K562 (cell line): Measurements from ENCODE around the gene CHGA. TPM values are rescaled to one million over a fixed set of nuclear protein-coding genes. Genes with fewer than 3 reads are reported as not detected.

Experiments
- ATAC-seq: fragments of 200-7000 bp; cut with Tn5 transposase; 3 replicates; pipeline ENCODE4 v1.9.1; 2020; ENCODE audit warnings: moderate library complexity
- BruUV-seq: library from RNA; stranded (reverse); fragments of 400-500 nt; replicated peaks from 2 replicates; lab custom pipeline; 2021; lab: Mats Ljungman, UMichigan
- CTCF ChIA-PET: fragments of 300-600 bp; formaldehyde crosslinking; extraction: SDS; loops from one replicate; lab custom pipeline; 2021; ENCODE audit warnings: low intra/inter-chr PET ratio; lab: Yijun Ruan, JAX
- POLR2A ChIA-PET: fragments of 300-600, 350-650 bp; sonication (Branson Sonifier 250); formaldehyde crosslinking; extraction: SDS; loops from one replicate; lab custom pipeline; 2021; ENCODE audit warnings: antibody characterized with exemption, inconsistent platforms; lab: Yijun Ruan, JAX
- DNase-seq, 4 experiments: peaks; one replicate each; pipeline versions ENCODE4 v3.0.0 to v3.0.0-alpha.2; 2011 to 2018; ENCODE audit warnings: low spot score in 3 of 4, mixed read lengths in 3 of 4; ENCODE audit errors: extremely low read depth in 1 of 4
- FAIRE-seq: peaks from 2 replicates; lab custom pipeline; 2011; peaks lifted over from hg19 to GRCh38; lab: Jason Lieb, UNC
- H2AFZ ChIP-seq: 2 replicates; pipeline ENCODE4 v1.6.0; 2011; ENCODE audit warnings: low read depth, low read length, control low read depth, inconsistent platforms
- H3K27ac ChIP-seq: fragments of 200-600 bp; 3 replicates; pipeline ENCODE4 v1.8.0; 2011; ENCODE audit warnings: low read depth, mild to moderate bottlenecking, control low read depth, inconsistent platforms, low read length, moderate library complexity, mixed read lengths; ENCODE audit errors: extremely low read depth
- H3K27me3 ChIP-seq, 2 experiments: fragments of 300-600 bp in 1 of 2; 2 replicates in 1 of 2; 3 replicates in 1 of 2; pipeline versions ENCODE4 v1.6.0 to v1.8.0; 2011; ENCODE audit warnings: inconsistent platforms in 2 of 2, low read length in 2 of 2, mild to moderate bottlenecking in 1 of 2, mixed read lengths in 1 of 2, moderate library complexity in 1 of 2; ENCODE audit not compliant: control insufficient read depth in 2 of 2, insufficient read depth in 2 of 2
- H3K36me3 ChIP-seq: fragments of 300-600 bp; 3 replicates; pipeline ENCODE4 v1.8.0; 2011; ENCODE audit warnings: mild to moderate bottlenecking, low read length, inconsistent platforms; ENCODE audit not compliant: control insufficient read depth, insufficient read depth
- H3K4me1 ChIP-seq, 2 experiments: fragments of 200-600 bp in 1 of 2; replicated peaks in 1 of 2; 2 replicates in 1 of 2; 3 replicates in 1 of 2; pipeline versions ENCODE4 v1.5.1 to v1.8.0; 2011; ENCODE audit warnings: inconsistent platforms in 2 of 2, low read length in 2 of 2, mild to moderate bottlenecking in 1 of 2, mixed read lengths in 1 of 2, moderate library complexity in 1 of 2; ENCODE audit not compliant: control insufficient read depth in 2 of 2, insufficient read depth in 2 of 2
- H3K4me2 ChIP-seq: 2 replicates; pipeline ENCODE4 v1.6.1; 2011; ENCODE audit warnings: low read length, control low read depth, inconsistent platforms, mixed read lengths; ENCODE audit not compliant: insufficient read depth
- H3K4me3 ChIP-seq: fragments of 200-600 bp; sonication (generic), shearing (Covaris generic); 2 replicates; pipeline ENCODE4 v1.5.1; 2016; ENCODE audit warnings: control low read depth, inconsistent platforms
- H3K79me2 ChIP-seq: fragments of 200-600 bp; 3 replicates; pipeline ENCODE4 v1.8.0; 2011; ENCODE audit warnings: low read length, inconsistent platforms; ENCODE audit not compliant: control insufficient read depth, insufficient read depth
- H3K9ac ChIP-seq, 2 experiments: 2 replicates each; pipeline versions ENCODE4 v1.6.0 to v1.6.1; 2011; ENCODE audit warnings: low read depth in 2 of 2, low read length in 2 of 2, control low read depth in 1 of 2, inconsistent platforms in 1 of 2, mild to moderate bottlenecking in 1 of 2, mixed read lengths in 1 of 2; ENCODE audit not compliant: insufficient read depth in 1 of 2
- H3K9me1 ChIP-seq: one replicate; pipeline ENCODE4 v1.6.0; 2011; ENCODE audit warnings: inconsistent platforms, mild to moderate bottlenecking, low read length, moderate library complexity; ENCODE audit not compliant: control insufficient read depth, insufficient read depth
- H3K9me3 ChIP-seq: replicated peaks from 2 replicates; pipeline ENCODE4 v1.5.1; 2011; ENCODE audit warnings: low read depth, low read length, inconsistent platforms; ENCODE audit not compliant: control insufficient read depth, insufficient read depth
- H4K20me1 ChIP-seq: replicated peaks from 2 replicates; pipeline ENCODE4 v1.6.1; 2011; ENCODE audit warnings: low read length, inconsistent platforms, mixed read lengths; ENCODE audit not compliant: control insufficient read depth, insufficient read depth
- BACH1 ChIP-seq: fragments of 200-800 bp; sonication (Bioruptor generic); IDR thresholded peaks from 2 replicates; pipeline ENCODE4 v1.6.1; 2016; ENCODE audit warnings: missing genetic modification characterization, missing compliant biosample characterization
- CEBPB ChIP-seq: fragments of 450-650 bp; IDR thresholded peaks from 2 replicates; pipeline ENCODE4 v1.6.1; 2016; ENCODE audit warnings: missing genetic modification characterization, missing compliant biosample characterization
- FOXJ3 ChIP-seq: sonication (generic); formaldehyde crosslinking; IDR thresholded peaks from 2 replicates; pipeline ENCODE4 v1.4.0; 2020; ENCODE audit warnings: mild to moderate bottlenecking, missing genetic modification reagents
- GABPB2 ChIP-seq: fragments of 250-450 bp; sonication (Bioruptor Pico); conservative IDR thresholded peaks from 2 replicates; pipeline ENCODE4 v1.5.1; 2021; ENCODE audit warnings: mild to moderate bottlenecking
- HEY1 ChIP-seq: fragments of 250-450 bp; sonication (Bioruptor Pico); IDR thresholded peaks from 2 replicates; pipeline ENCODE4 v1.5.0; 2020; ENCODE audit warnings: mild to moderate bottlenecking, moderate library complexity, borderline replicate concordance
- KLF16 ChIP-seq: IDR thresholded peaks from 2 replicates; pipeline ENCODE4 v1.6.1; 2016; ENCODE audit warnings: antibody characterized with exemption
- MAFG ChIP-seq: fragments of 450-650 bp; conservative IDR thresholded peaks from 2 replicates; pipeline ENCODE4 v1.6.1; 2016; ENCODE audit warnings: missing genetic modification characterization, missing compliant biosample characterization
- MAFK ChIP-seq: IDR thresholded peaks from 2 replicates; pipeline ENCODE4 v1.6.1; 2011; ENCODE audit warnings: low read length, improper control_type of control experiment
- NCOA2 ChIP-seq, 2 experiments: fragments of 450-650 bp; IDR thresholded peaks; 2 replicates each; pipeline ENCODE4 v1.6.1; 2018; ENCODE audit warnings: mild to moderate bottlenecking in 2 of 2, moderate library complexity in 1 of 2; ENCODE audit not compliant: partially characterized antibody in 2 of 2
- SAFB ChIP-seq: fragments of 200-400 bp; formaldehyde crosslinking; IDR thresholded peaks from 2 replicates; pipeline ENCODE4 v1.6.1; 2017; ENCODE audit warnings: low read depth, low read length, borderline replicate concordance
- SMARCA5 ChIP-seq: fragments of 450-650 bp; IDR thresholded peaks from 2 replicates; pipeline ENCODE4 v1.6.1; 2016
- STAT5B ChIP-seq: fragments of 250-450 bp; sonication (Bioruptor Pico); IDR thresholded peaks from 2 replicates; pipeline ENCODE4 v1.8.0; 2021; ENCODE audit warnings: mild to moderate bottlenecking, inconsistent platforms
- ZNF3 ChIP-seq: fragments of 250-450 bp; sonication (Bioruptor Pico); IDR thresholded peaks from 2 replicates; pipeline ENCODE4 v1.5.0; 2021; ENCODE audit warnings: mild to moderate bottlenecking, moderate library complexity
- WGBS: fragments of 100-300 bp; shearing (Covaris generic); methylation state at CpG from one replicate; pipeline ENCODE4 v1.1.6; 2016; ENCODE audit warnings: low coverage, mixed read lengths; ENCODE audit not compliant: insufficient coverage; ENCODE audit errors: missing lambda C conversion rate; 5-methylcytosine and 5-hydroxymethylcytosine counted together
- in situ Hi-C: fragments of 300-500 bp; cut with MboI; formaldehyde crosslinking; loops from 4 replicates; pipeline ENCODE4 v1.15.0; 2018; ENCODE audit warnings: inconsistent platforms, mixed read lengths
- intact Hi-C: fragments of 100-400 bp; cut with micrococcal nuclease; formaldehyde crosslinking; loops from 2 replicates; pipeline ENCODE4 v1.14.2; 2022
- polyA plus RNA-seq, 8 experiments: library from polyadenylated mRNA; depleted of rRNA in 4 of 8; stranded (reverse) in 5 of 8; unstranded in 3 of 8; fragments of >200 nt; fragmentation: Nextera tagmentation in 2 of 8; fragmentation: Illumina TruSeq in 1 of 8; extraction: Ambion mirVana in 2 of 8; extraction: Trizol in 1 of 8; gene quantifications; 2 replicates each; pipeline versions ENCODE4 v1.2.1 to v1.2.3, GENCODE V29; 2011 to 2014; ENCODE audit warnings: inconsistent platforms in 1 of 8, missing spikeins in 1 of 8
- total RNA-seq, 7 experiments: library from RNA; depleted of rRNA in 6 of 7; stranded (reverse); fragments of >200 nt in 6 of 7; fragmentation: Illumina TruSeq in 2 of 7; extraction: Trizol in 2 of 7; gene quantifications; 2 replicates each; pipeline versions ENCODE4 v1.2.1 to v1.2.3, GENCODE V29; 2011 to 2021; ENCODE audit warnings: low replicate concordance in 1 of 7
- TF ChIP-seq, protein P1 (sequence below): fragments of 450-650 bp; IDR thresholded peaks from 2 replicates; pipeline ENCODE4 v1.6.1; 2018; ENCODE audit not compliant: partially characterized antibody
- TF ChIP-seq, protein P2 (sequence below): fragments of 450-650 bp; formaldehyde crosslinking; IDR thresholded peaks from 2 replicates; pipeline ENCODE4 v1.4.0; 2020; ENCODE audit warnings: mild to moderate bottlenecking, moderate library complexity
- TF ChIP-seq, protein P3 (sequence below): fragments of 450-650 bp; formaldehyde crosslinking; IDR thresholded peaks from 2 replicates; pipeline ENCODE4 v1.4.0; 2020; ENCODE audit warnings: mild to moderate bottlenecking, moderate library complexity

Gene CHGA
- total and polyA plus RNA-seq, 9 of the 15 experiments (the other 6 are each of a cell fraction or from before 2014, with no cell fraction given), result not detected

DNA sequence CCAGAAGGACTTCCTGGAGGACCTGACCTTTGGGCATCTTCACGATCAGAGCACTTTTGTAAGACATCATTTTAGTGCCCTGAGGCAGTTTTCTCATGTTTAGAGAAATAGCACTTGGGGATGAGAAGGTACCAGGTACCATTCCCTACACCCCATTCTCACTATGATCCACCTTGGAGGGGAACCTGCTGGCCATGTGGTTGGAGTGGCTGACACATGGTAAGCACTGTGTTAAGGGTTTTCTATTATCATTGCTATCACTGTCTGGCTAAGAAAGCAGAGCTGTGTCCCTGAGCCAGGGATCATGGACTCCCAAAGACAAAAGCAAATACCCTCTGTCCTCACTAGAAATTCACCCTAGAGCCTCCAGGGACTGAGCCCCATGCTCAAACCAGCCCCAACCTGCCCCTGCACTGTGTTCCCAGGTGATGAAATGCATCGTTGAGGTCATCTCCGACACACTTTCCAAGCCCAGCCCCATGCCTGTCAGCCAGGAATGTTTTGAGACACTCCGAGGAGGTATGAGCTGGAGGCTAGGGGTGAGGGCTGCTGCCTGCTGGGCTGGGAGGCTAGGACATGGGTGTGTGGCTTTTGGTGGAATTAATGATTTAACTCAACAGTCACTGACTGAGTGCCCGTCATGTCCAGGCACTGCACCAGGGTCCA is 3.4 kb downstream of the CHGA start (continued):
- no peak for TF ChIP-seq ZNF3 (CRISPR knock-in tag)
- TF ChIP-seq GABPB2 (CRISPR knock-in tag), result no peak
- TF ChIP-seq STAT5B (CRISPR knock-in tag), result no peak
- TF ChIP-seq HEY1 (CRISPR knock-in tag), result no peak
- TF ChIP-seq FOXJ3, result no peak

DNA sequence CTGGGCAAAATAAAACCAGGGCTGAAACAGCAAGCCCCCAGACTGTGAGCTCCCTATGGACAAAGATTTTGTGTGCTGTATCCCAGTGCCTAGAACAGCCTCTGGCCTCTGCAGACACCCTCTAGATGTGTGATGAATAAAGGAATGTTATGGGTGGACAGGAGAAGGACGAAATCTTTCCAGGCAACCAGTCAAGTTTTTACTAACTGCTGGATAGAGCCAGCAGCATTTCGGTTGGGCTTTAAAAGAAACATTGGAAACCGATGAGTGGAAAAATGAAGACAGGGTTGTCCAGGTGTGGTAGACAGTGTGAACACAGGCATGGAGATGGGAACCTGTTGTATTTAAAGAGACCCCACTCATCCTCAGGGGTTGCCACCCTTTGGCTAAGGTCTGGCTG is 4.0 kb downstream of the CHGA start:
- DNase-seq (no peak), FAIRE-seq (no peak), ATAC-seq (no peak)
- Histone ChIP-seq H3K9ac (no peak overlapping the region), H3K79me2 (no peaks in the 10 kb centered on the region), H3K9me3 (no peaks in the 10 kb centered on the region), H4K20me1 (no peaks in the 10 kb centered on the region; the same call in 1 of the 2 replicates), H3K36me3 (no peaks in the 10 kb centered on the region), H3K4me3 (no peak overlapping the region), H3K27me3 (peaks cover 0 to 6% of the 10 kb centered on the region in 2 experiments; a peak in 1 of 5 replicates), H3K4me1 (peaks cover 0 to 7% of the 10 kb centered on the region in 2 experiments; a peak in 1 of 5 replicates), H2AFZ (no peak overlapping the region), H3K9me1 (no peaks in the 10 kb centered on the region), H3K27ac (no peak overlapping the region), H3K4me2 (no peak overlapping the region)
- no TSS peak for BruUV-seq
- POLR2A ChIA-PET, result no interaction called here
- WGBS, result 0% methylated on average over 3 of the region's 3 CpGs
- intact Hi-C loops (no loop called here), in situ Hi-C loops (no loop called here)
- CTCF ChIA-PET, result no interaction called here
- no peak for TF ChIP-seq SMARCA5
- no peak for TF ChIP-seq SAFB
- no peak for TF ChIP-seq MAFG (tag)
- TF ChIP-seq, protein P1, sequence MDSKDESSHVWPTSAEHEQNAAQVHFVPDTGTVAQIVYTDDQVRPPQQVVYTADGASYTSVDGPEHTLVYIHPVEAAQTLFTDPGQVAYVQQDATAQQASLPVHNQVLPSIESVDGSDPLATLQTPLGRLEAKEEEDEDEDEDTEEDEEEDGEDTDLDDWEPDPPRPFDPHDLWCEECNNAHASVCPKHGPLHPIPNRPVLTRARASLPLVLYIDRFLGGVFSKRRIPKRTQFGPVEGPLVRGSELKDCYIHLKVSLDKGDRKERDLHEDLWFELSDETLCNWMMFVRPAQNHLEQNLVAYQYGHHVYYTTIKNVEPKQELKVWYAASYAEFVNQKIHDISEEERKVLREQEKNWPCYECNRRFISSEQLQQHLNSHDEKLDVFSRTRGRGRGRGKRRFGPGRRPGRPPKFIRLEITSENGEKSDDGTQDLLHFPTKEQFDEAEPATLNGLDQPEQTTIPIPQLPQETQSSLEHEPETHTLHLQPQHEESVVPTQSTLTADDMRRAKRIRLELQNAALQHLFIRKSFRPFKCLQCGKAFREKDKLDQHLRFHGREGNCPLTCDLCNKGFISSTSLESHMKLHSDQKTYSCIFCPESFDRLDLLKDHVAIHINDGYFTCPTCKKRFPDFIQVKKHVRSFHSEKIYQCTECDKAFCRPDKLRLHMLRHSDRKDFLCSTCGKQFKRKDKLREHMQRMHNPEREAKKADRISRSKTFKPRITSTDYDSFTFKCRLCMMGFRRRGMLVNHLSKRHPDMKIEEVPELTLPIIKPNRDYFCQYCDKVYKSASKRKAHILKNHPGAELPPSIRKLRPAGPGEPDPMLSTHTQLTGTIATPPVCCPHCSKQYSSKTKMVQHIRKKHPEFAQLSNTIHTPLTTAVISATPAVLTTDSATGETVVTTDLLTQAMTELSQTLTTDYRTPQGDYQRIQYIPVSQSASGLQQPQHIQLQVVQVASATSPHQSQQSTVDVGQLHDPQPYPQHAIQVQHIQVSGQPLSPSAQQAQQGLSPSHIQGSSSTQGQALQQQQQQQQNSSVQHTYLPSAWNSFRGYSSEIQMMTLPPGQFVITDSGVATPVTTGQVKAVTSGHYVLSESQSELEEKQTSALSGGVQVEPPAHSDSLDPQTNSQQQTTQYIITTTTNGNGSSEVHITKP, result no peak
- no peak for TF ChIP-seq NCOA2 (IDR thresholded peaks at IDR 0.05; ENCODE audit: partially characterized antibody in 2 of 2)
- no peak for TF ChIP-seq KLF16
- TF ChIP-seq, protein P2, sequence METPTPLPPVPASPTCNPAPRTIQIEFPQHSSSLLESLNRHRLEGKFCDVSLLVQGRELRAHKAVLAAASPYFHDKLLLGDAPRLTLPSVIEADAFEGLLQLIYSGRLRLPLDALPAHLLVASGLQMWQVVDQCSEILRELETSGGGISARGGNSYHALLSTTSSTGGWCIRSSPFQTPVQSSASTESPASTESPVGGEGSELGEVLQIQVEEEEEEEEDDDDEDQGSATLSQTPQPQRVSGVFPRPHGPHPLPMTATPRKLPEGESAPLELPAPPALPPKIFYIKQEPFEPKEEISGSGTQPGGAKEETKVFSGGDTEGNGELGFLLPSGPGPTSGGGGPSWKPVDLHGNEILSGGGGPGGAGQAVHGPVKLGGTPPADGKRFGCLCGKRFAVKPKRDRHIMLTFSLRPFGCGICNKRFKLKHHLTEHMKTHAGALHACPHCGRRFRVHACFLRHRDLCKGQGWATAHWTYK, result no peak
- TF ChIP-seq, protein P3, sequence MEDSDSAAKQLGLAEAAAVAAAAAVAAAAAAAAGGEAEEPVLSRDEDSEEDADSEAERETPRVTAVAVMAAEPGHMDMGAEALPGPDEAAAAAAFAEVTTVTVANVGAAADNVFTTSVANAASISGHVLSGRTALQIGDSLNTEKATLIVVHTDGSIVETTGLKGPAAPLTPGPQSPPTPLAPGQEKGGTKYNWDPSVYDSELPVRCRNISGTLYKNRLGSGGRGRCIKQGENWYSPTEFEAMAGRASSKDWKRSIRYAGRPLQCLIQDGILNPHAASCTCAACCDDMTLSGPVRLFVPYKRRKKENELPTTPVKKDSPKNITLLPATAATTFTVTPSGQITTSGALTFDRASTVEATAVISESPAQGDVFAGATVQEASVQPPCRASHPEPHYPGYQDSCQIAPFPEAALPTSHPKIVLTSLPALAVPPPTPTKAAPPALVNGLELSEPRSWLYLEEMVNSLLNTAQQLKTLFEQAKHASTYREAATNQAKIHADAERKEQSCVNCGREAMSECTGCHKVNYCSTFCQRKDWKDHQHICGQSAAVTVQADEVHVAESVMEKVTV, result no peak
- TF ChIP-seq BACH1 (tag), result no peak
- TF ChIP-seq CEBPB (tag), result no peak
- TF ChIP-seq MAFK, result no peak
